Astrocyte of the cerebellum (primary cell): ENCODE data around the gene UNC5CL.

ENCODE experiments used
- DNase-seq: peaks from one replicate; pipeline ENCODE4 v3.0.0-alpha.2; 2011; ENCODE audit warnings: low read depth
- H3K4me3 ChIP-seq: 2 replicates; pipeline ENCODE4 v1.5.1; 2011; ENCODE audit warnings: mild to moderate bottlenecking, low read depth, low read length, moderate library complexity
- CTCF ChIP-seq: IDR thresholded peaks from 2 replicates; pipeline ENCODE4 v1.5.1; 2012; ENCODE audit warnings: low read length, low read depth, moderate library complexity, mild to moderate bottlenecking; ENCODE audit errors: missing control alignments
- in situ Hi-C: cut with HindIII; loops from 2 replicates; pipeline ENCODE4 v1.10.0; 2017; ENCODE audit warnings: low sequenced_read_pairs

The UNC5CL gene

GRCh38 chr6:41002168-41002567 lies 36.9 kb downstream of the UNC5CL start:
- in situ Hi-C loops, result no loop called here

GRCh38 chr6:41000248-41000647 lies 38.8 kb downstream of the UNC5CL start:
- in situ Hi-C loops, result no loop called here
- no peak for DNase-seq
- no peak overlapping the region for H3K4me3 ChIP-seq
- TF ChIP-seq CTCF, result no peak

More at GRCh38 chr6:41002168-41002567, 36.9 kb downstream of the UNC5CL start:
- H3K4me3 ChIP-seq, result no peak overlapping the region
- DNase-seq, result no peak
- no peak for TF ChIP-seq CTCF

GRCh38 chr6:40999569-40999968 lies 39.5 kb downstream of the UNC5CL start:
- peak; percentile 46 for TF ChIP-seq CTCF
- DNase-seq, result no peak
- in situ Hi-C loops, result no loop called here
- H3K4me3 ChIP-seq, result no peak overlapping the region

GRCh38 chr6:40998661-40999060 lies 40.4 kb downstream of the UNC5CL start:
- no peak overlapping the region for H3K4me3 ChIP-seq
- in situ Hi-C loops, result no loop called here
- no peak for DNase-seq
- TF ChIP-seq CTCF, result no peak

- in situ Hi-C loops, result no loop called here
- peak; percentile 69 for DNase-seq
- no peak overlapping the region for H3K4me3 ChIP-seq
- TF ChIP-seq CTCF, result no peak
Measured at GRCh38 chr6:40997234-40997957, 41.6 kb downstream of the UNC5CL start.

- peak; percentile 9 for DNase-seq
- TF ChIP-seq CTCF, result no peak
- H3K4me3 ChIP-seq, result no peak overlapping the region
- in situ Hi-C loops, result no loop called here
Measured at GRCh38 chr6:40996591-40997233, 42.3 kb downstream of the UNC5CL start.
